GM21526 (cell line): ENCODE data around the gene PRR35.
"Not testable (repeated sequence)": the region's sequence is repeated elsewhere in the genome, so short reads cannot be mapped to it uniquely, and the experiment has no call there.

Experiments used
- ATAC-seq: cut with Tn5 transposase; IDR thresholded peaks from one replicate; pipeline ENCODE4 v1.9.1; 2021; ENCODE audit warnings: moderate library complexity; ENCODE audit not compliant: unreplicated experiment, low FRiP score

The PRR35 gene

GRCh38 chr16:591892-592517, 31.8 kb downstream of the PRR35 start:
- ATAC-seq = no peak

GRCh38 chr16:592518-593306, 32.5 kb downstream of the PRR35 start:
- ATAC-seq = no peak

GRCh38 chr16:593406-593805, 33.2 kb downstream of the PRR35 start:
- ATAC-seq = no peak

- ATAC-seq = no peak
Measured at GRCh38 chr16:593807-594206, 33.6 kb downstream of the PRR35 start.

- ATAC-seq = no peak
Measured at GRCh38 chr16:595094-595528, 34.9 kb downstream of the PRR35 start.

- no peak for ATAC-seq
Measured at GRCh38 chr16:595942-596735, 35.9 kb downstream of the PRR35 start.

GRCh38 chr16:596736-597060, 36.5 kb downstream of the PRR35 start:
- ATAC-seq = no peak

- ATAC-seq = not testable (repeated sequence)
Measured at GRCh38 chr16:597655-598054, 37.5 kb downstream of the PRR35 start.

- ATAC-seq = no peak
Measured at GRCh38 chr16:598823-599739, 38.9 kb downstream of the PRR35 start.

- ATAC-seq = no peak
Measured at GRCh38 chr16:600781-601180, 40.6 kb downstream of the PRR35 start.

- ATAC-seq = no peak
Measured at GRCh38 chr16:603933-604332, 43.7 kb downstream of the PRR35 start.

- no peak for ATAC-seq
Measured at GRCh38 chr16:606656-607307, 46.6 kb downstream of the PRR35 start.

- no peak for ATAC-seq
Measured at GRCh38 chr16:608019-608418, 47.8 kb downstream of the PRR35 start.

GRCh38 chr16:609316-609715, 49.1 kb downstream of the PRR35 start:
- ATAC-seq = no peak

- ATAC-seq = no peak
Measured at GRCh38 chr16:609984-610383, 49.8 kb downstream of the PRR35 start.

- ATAC-seq = no peak
Measured at GRCh38 chr16:610513-611381, 50.6 kb downstream of the PRR35 start.

- ATAC-seq = no peak
Measured at GRCh38 chr16:615122-615521, 54.9 kb downstream of the PRR35 start.
